Endodermal cell (in vitro differentiated cells): ENCODE data around the gene ATR. TPM values are rescaled to one million over a fixed set of nuclear protein-coding genes. Genes with fewer than 3 reads are reported as not detected.

Experiments
- DNase-seq: peaks from one replicate; pipeline ENCODE4 v3.0.0-alpha.2; 2017
- H3K27ac ChIP-seq: 2 replicates; pipeline ENCODE4 v1.5.1; 2013; ENCODE audit warnings: mild to moderate bottlenecking, low read depth, low read length, moderate library complexity
- H3K27me3 ChIP-seq: 2 replicates; pipeline ENCODE4 v1.6.1; 2013; ENCODE audit warnings: mild to moderate bottlenecking, low read length, moderate library complexity; ENCODE audit not compliant: insufficient read depth, control insufficient read depth, poor library complexity, severe bottlenecking
- H3K36me3 ChIP-seq: 2 replicates; pipeline ENCODE4 v1.7.0; 2013; ENCODE audit warnings: mild to moderate bottlenecking, low read length, moderate library complexity; ENCODE audit not compliant: control insufficient read depth, insufficient read depth
- H3K4me1 ChIP-seq: one replicate; pipeline ENCODE4 v1.7.0; 2013; ENCODE audit warnings: low read length; ENCODE audit not compliant: control insufficient read depth, insufficient read depth
- H3K4me3 ChIP-seq: 2 replicates; pipeline ENCODE4 v1.5.1; 2013; ENCODE audit warnings: mild to moderate bottlenecking, low read length, moderate library complexity
- H3K9ac ChIP-seq: 2 replicates; pipeline ENCODE4 v1.6.1; 2013; ENCODE audit warnings: mild to moderate bottlenecking, low read length, moderate library complexity; ENCODE audit not compliant: poor library complexity, severe bottlenecking; ENCODE audit errors: extremely low read depth
- H3K9me3 ChIP-seq: 2 replicates; pipeline ENCODE4 v1.6.1; 2013; ENCODE audit warnings: mild to moderate bottlenecking, low read length, moderate library complexity; ENCODE audit not compliant: control insufficient read depth
- H3K27ac Mint-ChIP-seq: 2 replicates; pipeline ENCODE4 v1.8.0; 2020; ENCODE audit warnings: mixed read lengths
- H3K27me3 Mint-ChIP-seq: 2 replicates; pipeline ENCODE4 v1.8.0; 2021; ENCODE audit warnings: mild to moderate bottlenecking, mixed read lengths; ENCODE audit not compliant: insufficient read depth
- H3K36me3 Mint-ChIP-seq: 2 replicates; pipeline ENCODE4 v1.8.0; 2020; ENCODE audit warnings: low read depth, mixed read lengths
- H3K4me1 Mint-ChIP-seq: 2 replicates; pipeline ENCODE4 v1.8.0; 2020; ENCODE audit warnings: mixed read lengths
- H3K4me3 Mint-ChIP-seq: 2 replicates; pipeline ENCODE4 v1.8.0; 2020; ENCODE audit warnings: mild to moderate bottlenecking, moderate library complexity, mixed read lengths
- H3K9me3 Mint-ChIP-seq: 2 replicates; pipeline ENCODE4 v1.8.0; 2020; ENCODE audit warnings: mild to moderate bottlenecking, mixed read lengths
- CTCF ChIP-seq: fragments of 200-600 bp; sonication (generic); conservative IDR thresholded peaks from 2 replicates; pipeline ENCODE4 v1.5.0; 2021; ENCODE audit warnings: antibody characterized with exemption, mild to moderate bottlenecking
- WGBS, 2 experiments: methylation state at CpG; one replicate each; pipeline versions ENCODE4 v1.1.5 to v1.1.7; 2013; ENCODE audit warnings: missing lambda C conversion rate in 2 of 2, mixed read lengths in 1 of 2; ENCODE audit not compliant: insufficient coverage in 1 of 2, insufficient read length in 1 of 2; 5-methylcytosine and 5-hydroxymethylcytosine counted together
- total RNA-seq, 2 donors: library from RNA; stranded (reverse); fragmentation: NEBNext Ultra II Directional in 1 of 2; extraction: Animal tissue kit (Norgen Biotek cat#: 25700) in 1 of 2; gene quantifications; 2 replicates in 1 of 2; 3 replicates in 1 of 2; pipeline ENCODE4 v1.2.1, GENCODE V29; 2021

ATR gene
- total RNA-seq, 2 donors from 2014 or later, result 18.4 to 32.9 TPM

- H3K9me3 Mint-ChIP-seq, result no peaks in the 10 kb centered on the region
- H3K9me3 ChIP-seq, result no peaks in the 10 kb centered on the region
- H3K36me3 ChIP-seq, result peaks cover 44% of the 10 kb centered on the region
- 97 to 100% methylated on average over 3 of the region's 3 CpGs for WGBS, 2 experiments
- H3K4me3 ChIP-seq, result no peak overlapping the region
- H3K27me3 Mint-ChIP-seq, result no peaks in the 10 kb centered on the region
- DNase-seq, result no peak
- no peak overlapping the region for H3K9ac ChIP-seq
- no peak overlapping the region for H3K27ac ChIP-seq
- no peak overlapping the region for H3K27ac Mint-ChIP-seq
- H3K4me3 Mint-ChIP-seq, result no peak overlapping the region
- H3K27me3 ChIP-seq, result no peaks in the 10 kb centered on the region
- H3K4me1 Mint-ChIP-seq, result no peaks in the 10 kb centered on the region
- TF ChIP-seq CTCF, result no peak
- no peaks in the 10 kb centered on the region for H3K4me1 ChIP-seq
- H3K36me3 Mint-ChIP-seq, result peaks cover 6% of the 10 kb centered on the region
Measured at GRCh38 chr3:142460689-142461088, 117.8 kb downstream of the ATR start.

GRCh38 chr3:142459929-142460328 lies 118.6 kb downstream of the ATR start:
- H3K27ac Mint-ChIP-seq, result no peak overlapping the region
- peaks cover 8% of the 10 kb centered on the region for H3K36me3 Mint-ChIP-seq
- H3K27me3 ChIP-seq, result no peaks in the 10 kb centered on the region
- peaks cover 41% of the 10 kb centered on the region for H3K36me3 ChIP-seq
- H3K4me3 Mint-ChIP-seq, result no peak overlapping the region
- no peak overlapping the region for H3K9ac ChIP-seq
- H3K4me1 ChIP-seq, result no peaks in the 10 kb centered on the region
- no peak for TF ChIP-seq CTCF
- H3K27me3 Mint-ChIP-seq, result no peaks in the 10 kb centered on the region
- H3K4me1 Mint-ChIP-seq, result no peaks in the 10 kb centered on the region
- no peaks in the 10 kb centered on the region for H3K9me3 Mint-ChIP-seq
- H3K4me3 ChIP-seq, result no peak overlapping the region
- no peak for DNase-seq
- WGBS, 2 experiments, result 100% methylated on average over 1 of the region's 2 CpGs; no CpG with 5 or more reads in 1 of the 2 experiments
- H3K9me3 ChIP-seq, result no peaks in the 10 kb centered on the region
- no peak overlapping the region for H3K27ac ChIP-seq

GRCh38 chr3:142459096-142459495 lies 119.4 kb downstream of the ATR start:
- H3K9ac ChIP-seq, result no peak overlapping the region
- H3K27ac ChIP-seq, result no peak overlapping the region
- no peaks in the 10 kb centered on the region for H3K9me3 Mint-ChIP-seq
- H3K4me1 Mint-ChIP-seq, result no peaks in the 10 kb centered on the region
- no peak overlapping the region for H3K4me3 Mint-ChIP-seq
- H3K36me3 Mint-ChIP-seq, result peaks cover 6% of the 10 kb centered on the region
- no peaks in the 10 kb centered on the region for H3K27me3 ChIP-seq
- DNase-seq, result no peak
- H3K27ac Mint-ChIP-seq, result no peak overlapping the region
- H3K36me3 ChIP-seq, result peaks cover 35% of the 10 kb centered on the region
- H3K27me3 Mint-ChIP-seq, result no peaks in the 10 kb centered on the region
- H3K4me1 ChIP-seq, result no peaks in the 10 kb centered on the region
- TF ChIP-seq CTCF, result no peak
- no peaks in the 10 kb centered on the region for H3K9me3 ChIP-seq
- WGBS, 2 experiments, result 87 to 100% methylated on average over 2 to 3 of the region's 3 CpGs
- no peak overlapping the region for H3K4me3 ChIP-seq
